ENCODE data around the gene SSR4. TPM values are rescaled to one million over a fixed set of nuclear protein-coding genes. Genes with fewer than 3 reads are reported as not detected.

Gene SSR4
- total RNA-seq, 1 donor: 156 TPM

DNA sequence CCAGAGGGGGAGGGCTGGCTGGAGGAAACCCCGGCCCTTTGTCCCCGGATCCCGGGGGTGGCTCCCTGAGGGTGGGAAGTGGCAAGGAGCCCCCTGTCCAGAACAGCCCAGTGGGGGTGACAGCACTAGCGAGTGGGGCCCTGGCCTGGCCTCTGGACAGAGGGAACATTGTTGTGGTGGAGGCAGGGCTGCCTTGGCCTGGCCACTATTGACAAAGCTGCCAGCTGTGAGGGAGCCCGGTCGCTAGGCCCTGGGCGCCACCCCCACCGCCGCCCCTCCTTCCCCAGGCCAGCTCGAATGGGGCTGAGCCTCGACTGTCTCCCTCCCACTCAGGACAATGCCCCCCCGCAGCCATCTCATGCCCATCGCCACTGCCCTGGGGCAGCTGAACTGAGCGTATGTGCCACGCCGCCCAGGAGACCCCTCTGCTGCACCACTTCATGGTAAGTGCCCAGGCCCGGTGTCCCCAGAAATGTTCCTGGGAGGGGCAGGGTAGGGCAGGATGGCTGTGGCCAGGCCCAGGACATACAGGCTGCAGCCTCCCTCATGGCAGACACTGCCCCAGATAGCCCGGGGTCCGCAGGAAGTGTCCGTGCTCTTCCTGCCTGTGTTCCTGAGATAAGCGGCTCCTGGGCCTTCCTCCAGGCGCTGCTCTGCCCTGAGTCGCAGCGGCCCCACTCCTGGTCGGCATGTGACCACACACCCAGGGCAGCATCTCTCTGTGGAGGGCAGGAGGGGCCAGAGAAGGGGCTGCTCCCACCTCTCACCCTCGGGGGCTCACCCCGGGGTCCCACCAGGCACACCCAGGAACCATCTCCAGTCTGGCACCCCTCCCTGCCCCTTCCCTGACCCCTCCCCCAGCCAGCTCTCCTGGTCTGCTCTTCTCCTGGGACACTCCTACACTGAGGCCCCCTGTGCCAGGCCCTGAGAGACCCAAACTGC, 29.1 kb upstream of the SSR4 start:
- Histone ChIP-seq H3K27me3 (ENCODE audit: insufficient read depth, low read length) (no peaks in the 10 kb centered on the region), H3K4me3 (ENCODE audit: insufficient read depth, low read length) (peak overlapping the region; percentile 70), H2AFZ (ENCODE audit: low read length) (no peak overlapping the region), H3K79me2 (ENCODE audit: insufficient read depth, low read length) (peaks cover 6% of the 10 kb centered on the region), H3K4me2 (ENCODE audit: insufficient read depth, low read length) (peak overlapping the region; percentile 74), H3K4me1 (ENCODE audit: insufficient read depth, low read length) (peaks cover 5% of the 10 kb centered on the region), H3K9me3 (ENCODE audit: low read depth, low read length) (no peaks in the 10 kb centered on the region), H3K36me3 (ENCODE audit: insufficient read depth, low read length) (no peaks in the 10 kb centered on the region), H4K20me1 (ENCODE audit: insufficient read depth, low read length) (peaks cover 9% of the 10 kb centered on the region), H3K27ac (ENCODE audit: low read depth, low read length) (peak overlapping the region; percentile 17)
- TF ChIP-seq, protein P1, sequence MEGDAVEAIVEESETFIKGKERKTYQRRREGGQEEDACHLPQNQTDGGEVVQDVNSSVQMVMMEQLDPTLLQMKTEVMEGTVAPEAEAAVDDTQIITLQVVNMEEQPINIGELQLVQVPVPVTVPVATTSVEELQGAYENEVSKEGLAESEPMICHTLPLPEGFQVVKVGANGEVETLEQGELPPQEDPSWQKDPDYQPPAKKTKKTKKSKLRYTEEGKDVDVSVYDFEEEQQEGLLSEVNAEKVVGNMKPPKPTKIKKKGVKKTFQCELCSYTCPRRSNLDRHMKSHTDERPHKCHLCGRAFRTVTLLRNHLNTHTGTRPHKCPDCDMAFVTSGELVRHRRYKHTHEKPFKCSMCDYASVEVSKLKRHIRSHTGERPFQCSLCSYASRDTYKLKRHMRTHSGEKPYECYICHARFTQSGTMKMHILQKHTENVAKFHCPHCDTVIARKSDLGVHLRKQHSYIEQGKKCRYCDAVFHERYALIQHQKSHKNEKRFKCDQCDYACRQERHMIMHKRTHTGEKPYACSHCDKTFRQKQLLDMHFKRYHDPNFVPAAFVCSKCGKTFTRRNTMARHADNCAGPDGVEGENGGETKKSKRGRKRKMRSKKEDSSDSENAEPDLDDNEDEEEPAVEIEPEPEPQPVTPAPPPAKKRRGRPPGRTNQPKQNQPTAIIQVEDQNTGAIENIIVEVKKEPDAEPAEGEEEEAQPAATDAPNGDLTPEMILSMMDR (IDR thresholded peaks at IDR 0.05; ENCODE audit: extremely low read depth, low read depth, low read length): no peak
- peak; percentile 90 for DNase-seq (ENCODE audit: insufficient read length, low spot score, missing footprints)

DNA sequence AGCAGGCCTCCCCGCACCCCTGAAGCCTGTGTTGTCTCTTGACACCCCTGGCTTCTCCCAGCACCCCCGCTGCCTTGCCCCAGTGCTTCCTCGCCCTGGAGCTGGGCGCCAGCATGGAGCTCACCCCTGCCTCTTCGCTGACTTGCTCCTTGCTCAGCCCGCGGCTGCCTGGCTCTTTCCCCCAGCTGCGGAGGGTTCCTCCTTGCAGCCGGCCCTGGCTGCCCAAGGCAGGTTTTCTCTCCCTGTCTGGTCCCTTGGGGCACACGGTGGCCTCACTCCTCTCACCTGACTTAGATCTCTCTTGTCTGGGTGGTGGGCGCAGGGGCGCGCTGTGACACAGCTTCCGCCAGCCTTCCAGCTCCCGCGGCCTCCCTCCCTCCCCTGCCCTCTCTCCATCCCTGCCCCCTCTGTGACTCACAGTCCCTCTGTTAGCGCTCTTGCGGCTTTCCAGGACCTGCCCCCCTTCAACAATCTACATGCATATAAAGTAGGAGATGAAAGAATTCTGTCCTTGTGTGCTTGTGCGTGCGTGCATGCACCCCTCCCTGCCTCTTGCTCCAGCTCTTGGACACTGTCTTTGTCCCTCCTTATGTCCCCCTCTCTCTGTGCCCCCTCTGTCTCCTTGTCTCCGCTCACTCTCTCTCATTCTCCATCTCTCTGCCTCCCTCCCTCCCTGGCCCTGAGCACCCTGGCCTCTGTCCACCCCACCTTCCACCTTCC, 28.2 kb upstream of the SSR4 start:
- Histone ChIP-seq H3K36me3 (ENCODE audit: insufficient read depth, low read length) (no peaks in the 10 kb centered on the region), H3K4me3 (ENCODE audit: insufficient read depth, low read length) (peak overlapping the region; percentile 70), H2AFZ (ENCODE audit: low read length) (no peak overlapping the region), H3K27me3 (ENCODE audit: insufficient read depth, low read length) (no peaks in the 10 kb centered on the region), H4K20me1 (ENCODE audit: insufficient read depth, low read length) (peaks cover 9% of the 10 kb centered on the region), H3K9me3 (ENCODE audit: low read depth, low read length) (no peaks in the 10 kb centered on the region), H3K79me2 (ENCODE audit: insufficient read depth, low read length) (peaks cover 6% of the 10 kb centered on the region), H3K4me2 (ENCODE audit: insufficient read depth, low read length) (peak overlapping the region; percentile 67), H3K27ac (ENCODE audit: low read depth, low read length) (peak overlapping the region; percentile 15), H3K4me1 (ENCODE audit: insufficient read depth, low read length) (peaks cover 5% of the 10 kb centered on the region)
- DNase-seq (ENCODE audit: insufficient read length, low spot score, missing footprints): peak; percentile 98
- TF ChIP-seq, protein P1 (IDR thresholded peaks at IDR 0.05; ENCODE audit: extremely low read depth, low read depth, low read length): no peak

DNA sequence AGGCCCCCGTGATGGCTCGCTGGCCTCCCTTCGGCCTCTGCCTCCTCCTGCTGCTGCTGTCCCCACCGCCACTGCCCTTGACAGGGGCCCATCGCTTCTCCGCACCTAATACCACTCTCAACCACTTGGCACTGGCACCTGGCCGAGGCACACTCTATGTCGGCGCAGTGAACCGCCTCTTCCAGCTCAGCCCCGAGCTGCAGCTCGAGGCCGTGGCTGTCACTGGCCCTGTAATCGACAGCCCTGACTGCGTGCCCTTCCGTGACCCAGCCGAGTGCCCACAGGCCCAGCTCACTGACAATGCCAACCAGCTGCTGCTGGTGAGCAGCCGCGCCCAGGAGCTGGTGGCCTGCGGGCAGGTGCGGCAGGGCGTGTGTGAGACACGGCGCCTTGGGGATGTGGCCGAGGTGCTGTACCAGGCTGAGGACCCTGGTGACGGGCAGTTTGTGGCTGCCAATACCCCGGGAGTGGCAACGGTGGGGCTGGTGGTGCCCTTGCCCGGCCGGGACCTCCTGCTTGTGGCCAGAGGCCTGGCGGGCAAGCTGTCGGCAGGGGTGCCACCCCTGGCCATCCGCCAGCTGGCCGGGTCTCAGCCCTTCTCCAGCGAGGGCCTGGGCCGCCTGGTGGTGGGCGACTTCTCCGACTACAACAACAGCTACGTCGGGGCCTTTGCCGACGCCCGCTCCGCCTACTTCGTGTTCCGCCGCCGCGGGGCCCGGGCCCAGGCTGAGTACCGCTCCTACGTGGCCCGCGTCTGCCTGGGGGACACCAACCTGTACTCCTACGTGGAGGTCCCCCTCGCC, 27.4 kb upstream of the SSR4 start:
- peak; percentile 83 for DNase-seq (ENCODE audit: insufficient read length, low spot score, missing footprints)
- Histone ChIP-seq H3K9me3 (ENCODE audit: low read depth, low read length) (no peaks in the 10 kb centered on the region), H3K27me3 (ENCODE audit: insufficient read depth, low read length) (no peaks in the 10 kb centered on the region), H3K4me2 (ENCODE audit: insufficient read depth, low read length) (peak overlapping the region; percentile 67), H3K4me1 (ENCODE audit: insufficient read depth, low read length) (peaks cover 5% of the 10 kb centered on the region), H3K27ac (ENCODE audit: low read depth, low read length) (no peak overlapping the region), H3K79me2 (ENCODE audit: insufficient read depth, low read length) (peaks cover 6% of the 10 kb centered on the region), H3K36me3 (ENCODE audit: insufficient read depth, low read length) (no peaks in the 10 kb centered on the region), H4K20me1 (ENCODE audit: insufficient read depth, low read length) (peaks cover 9% of the 10 kb centered on the region), H2AFZ (ENCODE audit: low read length) (no peak overlapping the region), H3K4me3 (ENCODE audit: insufficient read depth, low read length) (no peak overlapping the region)
- TF ChIP-seq, protein P1 (IDR thresholded peaks at IDR 0.05; ENCODE audit: extremely low read depth, low read depth, low read length): no peak

All from osteoblast (primary cell).